Measurements from ENCODE around the gene GNG2. TPM values are rescaled to one million over a fixed set of nuclear protein-coding genes. Genes with fewer than 3 reads are reported as not detected.

The GNG2 gene
- total and polyA plus RNA-seq, 2 experiments from 2014 or later = 9.9 to 14.8 TPM

- no peak for TF ChIP-seq JUNB (IDR thresholded peaks at IDR 0.05; ENCODE audit: unreplicated experiment)
- no peak for TF ChIP-seq EZH2phosphoT487 (IDR thresholded peaks at IDR 0.05; ENCODE audit: unreplicated experiment)
- TF ChIP-seq ZNF331 (CRISPR knock-in tag; IDR thresholded peaks at IDR 0.05; ENCODE audit: low read depth) = no peak
These were observed 22.8 kb downstream of the GNG2 start (continued) for GRCh38 chr14:51883232-51883631.

DNA sequence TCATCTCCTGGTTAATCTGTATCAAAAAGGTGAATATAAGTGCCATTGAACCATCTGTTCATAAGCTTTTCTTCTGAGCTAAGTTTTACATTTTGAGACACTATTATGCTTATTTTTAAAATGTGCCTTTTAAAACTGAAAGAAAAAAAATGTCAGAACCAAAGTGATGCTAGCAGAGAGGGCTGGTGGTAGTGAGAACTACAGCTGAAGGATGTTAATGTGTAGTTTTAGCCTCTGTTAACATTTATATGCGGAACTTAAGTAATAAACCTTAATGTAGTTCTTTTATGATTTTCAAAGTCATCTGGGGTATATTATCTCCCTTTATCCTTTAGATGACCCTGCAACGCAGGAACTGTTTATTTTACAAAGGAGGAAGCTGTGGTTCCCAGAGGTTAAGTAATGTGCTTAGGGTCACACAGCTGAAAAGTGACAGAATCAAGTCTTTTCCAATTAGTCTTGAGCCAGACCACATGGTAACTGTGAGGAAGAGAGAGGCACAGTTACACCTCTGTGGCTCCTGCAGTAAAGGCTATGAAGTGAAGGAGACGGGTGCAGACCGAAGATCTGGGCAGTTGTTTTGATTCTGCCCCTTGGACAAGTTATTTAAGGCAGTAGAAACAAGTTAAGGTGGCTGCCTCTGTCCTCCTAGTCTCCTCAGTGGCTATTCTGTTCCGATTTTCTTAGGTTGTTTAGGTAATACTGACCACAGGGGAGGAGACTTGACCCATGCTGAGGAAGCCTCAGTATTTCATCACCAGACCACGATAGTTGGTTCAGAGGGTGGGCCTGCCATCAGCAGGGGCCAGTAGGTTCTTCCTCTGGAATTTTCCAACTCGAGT is 23.9 kb downstream of the GNG2 start:
- Histone ChIP-seq H3K4me2 (no peak overlapping the region), H3K4me3 (no peak overlapping the region), H3K36me3 (ENCODE audit: insufficient read depth) (no peaks in the 10 kb centered on the region), H3K27me3 (ENCODE audit: insufficient read depth) (no peaks in the 10 kb centered on the region), H3K4me1 (ENCODE audit: insufficient read depth) (no peaks in the 10 kb centered on the region), H4K20me1 (replicated peaks; ENCODE audit: insufficient read depth) (no peaks in the 10 kb centered on the region), H3F3A (replicated peaks; ENCODE audit: low read depth) (no peaks in the 10 kb centered on the region), H3K9me2 (ENCODE audit: insufficient read depth) (no peaks in the 10 kb centered on the region), H3K27ac (ENCODE audit: low read depth) (no peak overlapping the region), H3K79me2 (replicated peaks; ENCODE audit: insufficient read depth) (no peaks in the 10 kb centered on the region), H2AFZ (no peak overlapping the region)
- TF ChIP-seq POLR2AphosphoS5 (IDR thresholded peaks at IDR 0.05; ENCODE audit: low read depth) (no peak), ZNF114 (CRISPR knock-in tag; IDR thresholded peaks at IDR 0.05) (no peak), NANOG (IDR thresholded peaks at IDR 0.05; ENCODE audit: borderline replicate concordance) (no peak), EZH2phosphoT487 (IDR thresholded peaks at IDR 0.05; ENCODE audit: unreplicated experiment) (no peak), STAT1 (IDR thresholded peaks at IDR 0.05; ENCODE audit: unreplicated experiment) (no peak)
- Mint-ChIP-seq H3K27ac (no peak overlapping the region), H3K9me3 (no peaks in the 10 kb centered on the region), H3K27me3 (ENCODE audit: insufficient read depth, low read depth, poor library complexity) (no peaks in the 10 kb centered on the region), H3K4me1 (no peaks in the 10 kb centered on the region; the same call in 2 of the 3 replicates), H3K4me3 (no peak overlapping the region), H3K36me3 (ENCODE audit: low read depth) (no peaks in the 10 kb centered on the region; the same call in 2 of the 3 replicates)
- ATAC-seq (no peak), DNase-seq (ENCODE audit: low spot score) (no peak)

GRCh38 chr14:51889851-51890250 is 29.4 kb downstream of the GNG2 start:
- Histone ChIP-seq H3K36me3 (ENCODE audit: insufficient read depth) (no peaks in the 10 kb centered on the region), H3F3A (replicated peaks; ENCODE audit: low read depth) (no peaks in the 10 kb centered on the region), H3K4me1 (ENCODE audit: insufficient read depth) (no peaks in the 10 kb centered on the region; the same call in 1 of the 2 replicates), H3K9me2 (ENCODE audit: insufficient read depth) (no peaks in the 10 kb centered on the region), H3K27ac (ENCODE audit: low read depth) (no peak overlapping the region), H3K4me3 (no peak overlapping the region), H3K27me3 (ENCODE audit: insufficient read depth) (no peaks in the 10 kb centered on the region), H2AFZ (no peak overlapping the region), H3K79me2 (replicated peaks; ENCODE audit: insufficient read depth) (no peaks in the 10 kb centered on the region), H4K20me1 (replicated peaks; ENCODE audit: insufficient read depth) (no peaks in the 10 kb centered on the region), H3K4me2 (no peak overlapping the region)
- Mint-ChIP-seq H3K27ac (no peak overlapping the region; the same call in 1 of the 2 replicates), H3K9me3 (no peaks in the 10 kb centered on the region), H3K4me3 (no peak overlapping the region), H3K36me3 (ENCODE audit: low read depth) (no peaks in the 10 kb centered on the region; the same call in 2 of the 3 replicates), H3K27me3 (ENCODE audit: insufficient read depth, low read depth, poor library complexity) (no peaks in the 10 kb centered on the region), H3K4me1 (peaks cover 8% of the 10 kb centered on the region)
- DNase-seq (ENCODE audit: low spot score) (no peak), ATAC-seq (no peak)
- TF ChIP-seq CREB1 (CRISPR knock-in tag; IDR thresholded peaks at IDR 0.05; ENCODE audit: low read depth) (no peak), NANOG (IDR thresholded peaks at IDR 0.05; ENCODE audit: borderline replicate concordance) (no peak), POLR2AphosphoS5 (IDR thresholded peaks at IDR 0.05; ENCODE audit: low read depth) (no peak), STAT1 (IDR thresholded peaks at IDR 0.05; ENCODE audit: unreplicated experiment) (no peak), EZH2 (IDR thresholded peaks at IDR 0.05; ENCODE audit: low read depth, unreplicated experiment) (no peak), JUNB (IDR thresholded peaks at IDR 0.05; ENCODE audit: unreplicated experiment) (no peak), EZH2phosphoT487 (IDR thresholded peaks at IDR 0.05; ENCODE audit: unreplicated experiment) (no peak), REST (IDR thresholded peaks at IDR 0.05; ENCODE audit: unreplicated experiment) (no peak), ETS1 (IDR thresholded peaks at IDR 0.05) (no peak), ZNF331 (CRISPR knock-in tag; IDR thresholded peaks at IDR 0.05; ENCODE audit: low read depth) (no peak)
- TF ChIP-seq, protein P1, sequence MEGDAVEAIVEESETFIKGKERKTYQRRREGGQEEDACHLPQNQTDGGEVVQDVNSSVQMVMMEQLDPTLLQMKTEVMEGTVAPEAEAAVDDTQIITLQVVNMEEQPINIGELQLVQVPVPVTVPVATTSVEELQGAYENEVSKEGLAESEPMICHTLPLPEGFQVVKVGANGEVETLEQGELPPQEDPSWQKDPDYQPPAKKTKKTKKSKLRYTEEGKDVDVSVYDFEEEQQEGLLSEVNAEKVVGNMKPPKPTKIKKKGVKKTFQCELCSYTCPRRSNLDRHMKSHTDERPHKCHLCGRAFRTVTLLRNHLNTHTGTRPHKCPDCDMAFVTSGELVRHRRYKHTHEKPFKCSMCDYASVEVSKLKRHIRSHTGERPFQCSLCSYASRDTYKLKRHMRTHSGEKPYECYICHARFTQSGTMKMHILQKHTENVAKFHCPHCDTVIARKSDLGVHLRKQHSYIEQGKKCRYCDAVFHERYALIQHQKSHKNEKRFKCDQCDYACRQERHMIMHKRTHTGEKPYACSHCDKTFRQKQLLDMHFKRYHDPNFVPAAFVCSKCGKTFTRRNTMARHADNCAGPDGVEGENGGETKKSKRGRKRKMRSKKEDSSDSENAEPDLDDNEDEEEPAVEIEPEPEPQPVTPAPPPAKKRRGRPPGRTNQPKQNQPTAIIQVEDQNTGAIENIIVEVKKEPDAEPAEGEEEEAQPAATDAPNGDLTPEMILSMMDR (conservative IDR thresholded peaks at IDR 0.05; ENCODE audit: low read depth in 2 of 2) = no peak
